WTC11 (cell line): Measurements from ENCODE around the gene ALAS2. TPM values are rescaled to one million over a fixed set of nuclear protein-coding genes. Genes with fewer than 3 reads are reported as not detected.

Experiments used
- ATAC-seq: fragments of 200-7000 bp; cut with Tn5 transposase; 2 replicates; pipeline ENCODE4 v1.10.0; 2021; ENCODE audit warnings: mild to moderate bottlenecking, moderate library complexity
- CTCF ChIA-PET: fragments of 300-600 bp; sonication (Branson Sonifier 250); formaldehyde crosslinking; loops from one replicate; lab custom pipeline; 2021; ENCODE audit warnings: antibody characterized with exemption; lab: Charles Lee
- POLR2A ChIA-PET: fragments of 350-600 bp; sonication (Branson Sonifier 250); formaldehyde crosslinking; loops from one replicate; lab custom pipeline; 2021; ENCODE audit warnings: antibody characterized with exemption; lab: Charles Lee
- DNase-seq: peaks from one replicate; pipeline ENCODE4 v3.0.0; 2021; ENCODE audit warnings: low spot score
- H3K27ac Mint-ChIP-seq: 2 replicates; pipeline ENCODE4 v1.8.0; 2021; ENCODE audit warnings: mixed read lengths
- H3K27me3 Mint-ChIP-seq: 2 replicates; pipeline ENCODE4 v1.8.0; 2021; ENCODE audit warnings: low read depth, mild to moderate bottlenecking, moderate library complexity, mixed read lengths
- H3K36me3 Mint-ChIP-seq: 2 replicates; pipeline ENCODE4 v1.8.0; 2021; ENCODE audit warnings: mixed read lengths
- H3K4me1 Mint-ChIP-seq: 2 replicates; pipeline ENCODE4 v1.8.0; 2022; ENCODE audit warnings: mixed read lengths
- H3K4me3 Mint-ChIP-seq: 2 replicates; pipeline ENCODE4 v1.8.0; 2021; ENCODE audit warnings: mild to moderate bottlenecking, moderate library complexity, mixed read lengths
- H3K9me3 Mint-ChIP-seq: 2 replicates; pipeline ENCODE4 v1.8.0; 2021; ENCODE audit warnings: mixed read lengths
- AR ChIP-seq: fragments of 250-450 bp; sonication (Bioruptor Pico); IDR thresholded peaks from 2 replicates; pipeline ENCODE4 v1.9.0; 2021; ENCODE audit warnings: mild to moderate bottlenecking
- CREB1 ChIP-seq: sonication (generic); formaldehyde crosslinking; IDR thresholded peaks from 2 replicates; pipeline ENCODE4 v1.8.0; 2023; ENCODE audit warnings: mild to moderate bottlenecking, missing genetic modification reagents
- ELF4 ChIP-seq: sonication (generic); formaldehyde crosslinking; IDR thresholded peaks from 2 replicates; pipeline ENCODE4 v1.8.1; 2022; ENCODE audit warnings: low read depth, mild to moderate bottlenecking, moderate library complexity, missing genetic modification reagents
- FOXP1 ChIP-seq: sonication (generic); formaldehyde crosslinking; IDR thresholded peaks from 2 replicates; pipeline ENCODE4 v1.8.0; 2022; ENCODE audit warnings: missing genetic modification reagents, mild to moderate bottlenecking, moderate library complexity, borderline replicate concordance
- HMGA2 ChIP-seq: fragments of 250-450 bp; sonication (Bioruptor Pico); IDR thresholded peaks from 2 replicates; pipeline ENCODE4 v1.4.0; 2021; ENCODE audit warnings: mild to moderate bottlenecking, moderate library complexity
- IRF2 ChIP-seq: sonication (generic); formaldehyde crosslinking; IDR thresholded peaks from 2 replicates; pipeline ENCODE4 v1.8.0; 2022; ENCODE audit warnings: low read depth, missing genetic modification reagents, borderline replicate concordance
- KAT7 ChIP-seq: sonication (generic); formaldehyde crosslinking; IDR thresholded peaks from 2 replicates; pipeline ENCODE4 v1.8.1; 2023; ENCODE audit warnings: missing genetic modification reagents, mild to moderate bottlenecking, borderline replicate concordance
- MLX ChIP-seq: sonication (generic); formaldehyde crosslinking; IDR thresholded peaks from 2 replicates; pipeline ENCODE4 v1.8.1; 2023; ENCODE audit warnings: mild to moderate bottlenecking, missing genetic modification reagents, moderate library complexity
- MXD4 ChIP-seq: fragments of 250-450 bp; sonication (Bioruptor Pico); IDR thresholded peaks from 2 replicates; pipeline ENCODE4 v1.8.0; 2021; ENCODE audit warnings: mild to moderate bottlenecking, moderate library complexity, borderline replicate concordance
- NR2C2 ChIP-seq: sonication (generic); formaldehyde crosslinking; IDR thresholded peaks from 2 replicates; pipeline ENCODE4 v1.8.0; 2022; ENCODE audit warnings: mild to moderate bottlenecking, missing genetic modification reagents
- NR3C1 ChIP-seq: sonication (generic); formaldehyde crosslinking; conservative IDR thresholded peaks from 2 replicates; pipeline ENCODE4 v1.8.1; 2023; ENCODE audit warnings: low read depth, mild to moderate bottlenecking, missing genetic modification reagents
- PRRX2 ChIP-seq: fragments of 250-450 bp; sonication (Bioruptor Pico); IDR thresholded peaks from 2 replicates; pipeline ENCODE4 v1.8.0; 2021; ENCODE audit warnings: mild to moderate bottlenecking
- TEAD4 ChIP-seq: sonication (generic); formaldehyde crosslinking; IDR thresholded peaks from 2 replicates; pipeline ENCODE4 v1.8.0; 2022; ENCODE audit warnings: mild to moderate bottlenecking, missing genetic modification reagents
- USF1 ChIP-seq: sonication (generic); formaldehyde crosslinking; IDR thresholded peaks from 2 replicates; pipeline ENCODE4 v1.8.0; 2022; ENCODE audit warnings: mild to moderate bottlenecking, missing genetic modification reagents
- ZBTB21 ChIP-seq: sonication (generic); formaldehyde crosslinking; IDR thresholded peaks from 2 replicates; pipeline ENCODE4 v1.8.1; 2023; ENCODE audit warnings: mild to moderate bottlenecking, missing genetic modification reagents, borderline replicate concordance
- ZBTB43 ChIP-seq: sonication (generic); formaldehyde crosslinking; IDR thresholded peaks from 2 replicates; pipeline ENCODE4 v1.8.1; 2023; ENCODE audit warnings: mild to moderate bottlenecking, missing genetic modification reagents
- ZNF317 ChIP-seq: sonication (generic); formaldehyde crosslinking; IDR thresholded peaks from 2 replicates; pipeline ENCODE4 v1.8.1; 2023; ENCODE audit warnings: low read depth, mild to moderate bottlenecking, moderate library complexity, missing genetic modification reagents, borderline replicate concordance
- ZNF416 ChIP-seq: fragments of 250-450 bp; sonication (Bioruptor Pico); IDR thresholded peaks from 2 replicates; pipeline ENCODE4 v1.9.0; 2021; ENCODE audit warnings: mild to moderate bottlenecking, inconsistent platforms
- total RNA-seq: library from RNA; stranded (reverse); gene quantifications from 3 replicates; pipeline ENCODE4 v1.2.3, GENCODE V29; 2021
- TF ChIP-seq, protein P1 (sequence below): sonication (generic); formaldehyde crosslinking; IDR thresholded peaks from 2 replicates; pipeline ENCODE4 v1.8.1; 2022; ENCODE audit warnings: low read depth, missing genetic modification reagents, borderline replicate concordance

Gene ALAS2
- total RNA-seq, 1 experiment from 2014 or later, result 0.35 TPM

DNA sequence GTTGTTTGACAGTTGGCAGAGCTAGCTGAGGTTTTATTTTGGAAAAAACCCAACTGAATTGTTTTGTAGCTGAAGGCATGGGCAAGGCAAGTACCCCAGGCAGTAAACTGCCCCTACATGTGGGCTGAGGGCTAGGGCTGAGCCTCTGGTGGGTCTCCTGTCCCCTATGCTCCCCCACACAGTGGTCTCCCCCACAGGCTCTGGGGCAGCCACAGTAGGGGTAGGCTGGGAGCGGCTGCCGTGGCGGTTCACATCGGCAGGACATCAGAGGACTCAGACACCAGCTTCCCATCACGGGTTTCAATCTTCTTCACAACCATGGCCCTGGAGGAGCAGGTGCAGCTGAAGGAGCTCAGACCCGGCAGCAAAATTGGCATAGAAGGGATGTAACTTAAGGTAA, 10.7 kb upstream of the ALAS2 start:
- Mint-ChIP-seq H3K9me3 (peaks cover 11% of the 10 kb centered on the region), H3K4me1 (no peaks in the 10 kb centered on the region), H3K27me3 (no peaks in the 10 kb centered on the region; the same call in 1 of the 2 replicates), H3K27ac (no peak overlapping the region), H3K36me3 (no peaks in the 10 kb centered on the region), H3K4me3 (no peak overlapping the region)
- TF ChIP-seq ZBTB43 (CRISPR knock-in tag) (no peak), NR3C1 (CRISPR knock-in tag) (no peak), NR2C2 (CRISPR knock-in tag) (no peak), IRF2 (CRISPR knock-in tag) (no peak), MLX (CRISPR knock-in tag) (no peak), HMGA2 (CRISPR knock-in tag) (no peak), FOXP1 (CRISPR knock-in tag) (no peak), MXD4 (CRISPR knock-in tag) (no peak), TEAD4 (CRISPR knock-in tag) (no peak), ZBTB21 (CRISPR knock-in tag) (no peak), USF1 (CRISPR knock-in tag) (no peak), AR (CRISPR knock-in tag) (no peak), ZNF317 (CRISPR knock-in tag) (no peak), ZNF416 (CRISPR knock-in tag) (no peak), CREB1 (CRISPR knock-in tag) (no peak)
- TF ChIP-seq, protein P1, sequence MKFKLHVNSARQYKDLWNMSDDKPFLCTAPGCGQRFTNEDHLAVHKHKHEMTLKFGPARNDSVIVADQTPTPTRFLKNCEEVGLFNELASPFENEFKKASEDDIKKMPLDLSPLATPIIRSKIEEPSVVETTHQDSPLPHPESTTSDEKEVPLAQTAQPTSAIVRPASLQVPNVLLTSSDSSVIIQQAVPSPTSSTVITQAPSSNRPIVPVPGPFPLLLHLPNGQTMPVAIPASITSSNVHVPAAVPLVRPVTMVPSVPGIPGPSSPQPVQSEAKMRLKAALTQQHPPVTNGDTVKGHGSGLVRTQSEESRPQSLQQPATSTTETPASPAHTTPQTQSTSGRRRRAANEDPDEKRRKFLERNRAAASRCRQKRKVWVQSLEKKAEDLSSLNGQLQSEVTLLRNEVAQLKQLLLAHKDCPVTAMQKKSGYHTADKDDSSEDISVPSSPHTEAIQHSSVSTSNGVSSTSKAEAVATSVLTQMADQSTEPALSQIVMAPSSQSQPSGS, result no peak
- ATAC-seq, result no peak
- ChIA-PET CTCF (no interaction called here), POLR2A (no interaction called here)
- no peak for DNase-seq

DNA sequence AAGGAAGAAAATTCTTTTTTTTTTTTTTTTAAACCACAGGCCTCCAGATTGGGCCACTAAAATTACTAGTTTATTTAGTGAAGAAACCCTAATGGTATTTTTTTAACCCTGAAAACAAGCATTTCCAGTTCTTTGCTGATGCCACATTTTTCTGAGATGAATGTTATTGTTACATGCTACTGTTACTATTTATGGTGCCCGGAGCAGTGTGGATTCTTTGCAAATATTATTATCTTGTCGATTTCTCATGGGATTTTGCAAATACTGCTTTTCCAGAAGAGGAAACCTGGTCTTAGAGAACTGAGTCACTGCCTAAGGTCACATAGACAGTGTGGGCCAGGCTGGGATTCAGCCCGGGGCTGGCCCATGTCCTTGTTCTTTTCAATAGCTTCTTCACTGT, 8.7 kb upstream of the ALAS2 start:
- ChIA-PET POLR2A (no interaction called here), CTCF (no interaction called here)
- Mint-ChIP-seq H3K27me3 (no peaks in the 10 kb centered on the region; the same call in 1 of the 2 replicates), H3K27ac (no peak overlapping the region), H3K4me3 (no peak overlapping the region), H3K9me3 (peaks cover 15% of the 10 kb centered on the region), H3K4me1 (no peaks in the 10 kb centered on the region), H3K36me3 (no peaks in the 10 kb centered on the region)
- DNase-seq (no peak), ATAC-seq (no peak)
- TF ChIP-seq ELF4 (no peak), KAT7 (no peak), PRRX2 (no peak)
